Testis (tissue), 5 donors: ENCODE data around the gene TF. TPM values are rescaled to one million over a fixed set of nuclear protein-coding genes. Genes with fewer than 3 reads are reported as not detected.

Source experiments
- DNase-seq: peaks from one replicate; pipeline ENCODE4 v3.0.0-alpha.2; 2019
- H3K27ac ChIP-seq, 2 donors: fragments of 200-600 bp; sonication (generic); one replicate each; pipeline ENCODE4 v1.5.1; 2019
- H3K27me3 ChIP-seq: fragments of 200-600 bp; sonication (generic); one replicate; pipeline ENCODE4 v1.5.1; 2019
- H3K36me3 ChIP-seq: fragments of 200-600 bp; sonication (generic); one replicate; pipeline ENCODE4 v1.5.1; 2017; ENCODE audit warnings: low read depth; ENCODE audit errors: missing control alignments
- H3K4me1 ChIP-seq: fragments of 200-600 bp; sonication (generic); one replicate; pipeline ENCODE4 v1.5.1; 2019
- H3K4me3 ChIP-seq, 2 donors: fragments of 200-600 bp; sonication (generic); one replicate each; pipeline ENCODE4 v1.5.1; 2017 to 2019
- H3K9me3 ChIP-seq: fragments of 200-600 bp; sonication (generic); one replicate; pipeline ENCODE4 v1.5.1; 2017
- CTCF ChIP-seq, 3 experiments: fragments of 450-650 bp in 2 of 3; fragments of 200-600 bp in 1 of 3; sonication (generic) in 1 of 3; IDR thresholded peaks; one replicate each; pipeline ENCODE4 v1.5.1; 2016 to 2019; ENCODE audit warnings: antibody characterized with exemption in 3 of 3, mild to moderate bottlenecking in 2 of 3, moderate library complexity in 1 of 3
- POLR2A ChIP-seq: fragments of 450-650 bp; IDR thresholded peaks from one replicate; pipeline ENCODE4 v1.6.1; 2017; ENCODE audit warnings: antibody characterized with exemption, mild to moderate bottlenecking, moderate library complexity
- WGBS, 2 donors: methylation state at CpG; one replicate each; pipeline ENCODE4 v1.1.5; 2018; 5-methylcytosine and 5-hydroxymethylcytosine counted together
- intact Hi-C: fragments of 100-400 bp; cut with DNase I; formaldehyde crosslinking; loops from one replicate; pipeline ENCODE4 v1.15.1; 2023; ENCODE audit warnings: low total_unique reads
- long read RNA-seq, 2 donors: transcript quantifications; one replicate each; lab custom pipeline, GENCODE V29; 2026
- polyA plus RNA-seq: library from polyadenylated mRNA; stranded (reverse); fragments of 350-450 nt; fragmentation: Illumina TruSeq; extraction: RNeasy Lipid Tissue Mini Kit (QIAGEN cat#74804); gene quantifications from one replicate; pipeline ENCODE4 v1.2.3, GENCODE V29; 2014; ENCODE audit warnings: low read depth, low replicate concordance; ENCODE audit not compliant: insufficient read depth
- total RNA-seq, 2 donors: library from RNA; depleted of rRNA; stranded (reverse); fragments of >200 nt; gene quantifications; one replicate each; pipeline ENCODE4 v1.2.3, GENCODE V29; 2016

TF gene
- total RNA-seq, result 10 to 100 TPM; 53.1 to 60.2 TPM
- polyA plus RNA-seq, result 165 TPM
- long read RNA-seq, donor 1, full-length matches to known transcripts, result 2 of 2 reads
- long read RNA-seq, donor 1, partial matches to known transcripts, result 0 of 2 reads
- long read RNA-seq, donor 1, other reads (novel, unspliced or antisense), result 0 of 2 reads
- long read RNA-seq, donor 2, full-length matches to known transcripts, result 4 of 4 reads
- long read RNA-seq, donor 2, partial matches to known transcripts, result 0 of 4 reads
- long read RNA-seq, donor 2, other reads (novel, unspliced or antisense), result 0 of 4 reads

DNA sequence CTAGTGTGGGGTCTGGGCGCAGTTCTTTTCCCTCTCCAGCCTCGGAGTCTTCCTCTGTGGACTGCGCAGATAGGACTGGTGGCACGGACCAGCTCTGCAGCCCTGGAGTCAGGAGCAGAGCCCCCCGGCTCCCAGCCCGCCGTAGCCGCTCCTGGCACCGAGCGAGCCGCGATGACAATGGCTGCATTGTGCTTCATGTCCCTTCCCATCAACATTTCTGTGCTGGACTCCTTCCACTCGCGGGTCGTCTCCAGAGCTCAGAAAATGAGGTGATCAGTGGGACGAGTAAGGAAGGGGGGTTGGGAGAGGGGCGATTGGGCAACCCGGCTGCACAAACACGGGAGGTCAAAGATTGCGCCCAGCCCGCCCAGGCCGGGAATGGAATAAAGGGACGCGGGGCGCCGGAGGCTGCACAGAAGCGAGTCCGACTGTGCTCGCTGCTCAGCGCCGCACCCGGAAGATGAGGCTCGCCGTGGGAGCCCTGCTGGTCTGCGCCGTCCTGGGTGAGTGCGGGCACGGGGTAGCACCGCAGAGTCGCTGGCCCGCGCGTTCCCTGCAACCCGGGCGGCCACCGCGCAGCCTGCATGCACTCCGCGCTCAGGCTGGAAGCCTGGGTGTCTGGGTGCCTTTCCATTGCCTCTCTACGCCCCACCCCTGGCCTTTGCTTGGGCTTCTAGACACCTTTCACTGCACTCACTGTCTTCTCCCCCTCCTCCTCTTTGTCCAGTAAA lies at the start of gene TF:
Gene TF (plus strand): TSS at position 413 of the 731 bp plus-strand sequence. CDS start 48 bp downstream, at position 461.
- H3K36me3 ChIP-seq, result no peaks in the 10 kb centered on the region
- H3K27ac ChIP-seq, result no peak within 1 kb of the TSS
- whole genome bisulfite sequencing, 2 donors, result 5 to 8% methylated on average over 39 to 41 of the region's 50 CpGs
- TF ChIP-seq CTCF (IDR thresholded peaks at IDR 0.05) (no peak), POLR2A (no peak)
- peak; percentile 30 for DNase-seq
- no peaks in the 10 kb centered on the region for H3K9me3 ChIP-seq
- no peaks in the 10 kb centered on the region for H3K27me3 ChIP-seq
- peak within 1 kb of the TSS; percentile 9 to 21 for H3K4me3 ChIP-seq
- intact Hi-C loops, result no loop called here
- no peaks in the 10 kb centered on the region for H3K4me1 ChIP-seq

GRCh38 chr3:133697960-133698359 lies 48.2 kb upstream of the TF start:
- WGBS, 2 donors, result 87 to 88% methylated on average over 2 of the region's 2 CpGs
- H3K27ac ChIP-seq, result no peak overlapping the region
- H3K9me3 ChIP-seq, result no peaks in the 10 kb centered on the region
- no peaks in the 10 kb centered on the region for H3K27me3 ChIP-seq
- intact Hi-C loops, result no loop called here
- DNase-seq, result no peak
- no peaks in the 10 kb centered on the region for H3K4me1 ChIP-seq
- TF ChIP-seq CTCF (IDR thresholded peaks at IDR 0.05) (no peak), POLR2A (no peak)
- no peak overlapping the region for H3K4me3 ChIP-seq
- H3K36me3 ChIP-seq, result no peaks in the 10 kb centered on the region

- no peak overlapping the region for H3K4me3 ChIP-seq
- no peak overlapping the region for H3K27ac ChIP-seq
- H3K36me3 ChIP-seq, result no peaks in the 10 kb centered on the region
- TF ChIP-seq POLR2A, result no peak
- no peak for TF ChIP-seq CTCF (IDR thresholded peaks at IDR 0.05)
- H3K9me3 ChIP-seq, result no peaks in the 10 kb centered on the region
- H3K27me3 ChIP-seq, result no peaks in the 10 kb centered on the region
- intact Hi-C loops, result no loop called here
- H3K4me1 ChIP-seq, result no peaks in the 10 kb centered on the region
- WGBS, 2 donors, result 88 to 90% methylated on average over 2 of the region's 2 CpGs
- no peak for DNase-seq
Measured at GRCh38 chr3:133699467-133699866, 46.7 kb upstream of the TF start.

- no peaks in the 10 kb centered on the region for H3K36me3 ChIP-seq
- H3K27ac ChIP-seq, result no peak overlapping the region
- no peak overlapping the region for H3K4me3 ChIP-seq
- H3K9me3 ChIP-seq, result no peaks in the 10 kb centered on the region
- 85 to 93% methylated on average over 3 of the region's 3 CpGs for WGBS, 2 donors
- no peak for DNase-seq
- H3K27me3 ChIP-seq, result no peaks in the 10 kb centered on the region
- no peak for TF ChIP-seq POLR2A
- TF ChIP-seq CTCF (IDR thresholded peaks at IDR 0.05), result no peak
- intact Hi-C loops, result no loop called here
- no peaks in the 10 kb centered on the region for H3K4me1 ChIP-seq
Measured at GRCh38 chr3:133699903-133700302, 46.3 kb upstream of the TF start.
